Measurements from ENCODE around the gene YTHDF1.

YTHDF1 gene

GRCh38 chr20:63220696-63221399, 4.9 kb upstream of the YTHDF1 start:
- Histone ChIP-seq H3K4me3 (ENCODE audit: low read depth in 1 of 2, low read length in 1 of 2) (no peak overlapping the region), H3K27me3 (peaks cover 51% of the 10 kb centered on the region), H3K36me3 (no peaks in the 10 kb centered on the region), H3K9me3 (no peaks in the 10 kb centered on the region), H3K4me1 (ENCODE audit: control insufficient read depth in 1 of 2, insufficient read depth in 1 of 2, low read depth in 1 of 2, low read length in 1 of 2) (peaks cover 7 to 8% of the 10 kb centered on the region in 2 experiments), H3K27ac (no peak overlapping the region)
- TF ChIP-seq CTCF (IDR thresholded peaks at IDR 0.05), result no peak

DNA sequence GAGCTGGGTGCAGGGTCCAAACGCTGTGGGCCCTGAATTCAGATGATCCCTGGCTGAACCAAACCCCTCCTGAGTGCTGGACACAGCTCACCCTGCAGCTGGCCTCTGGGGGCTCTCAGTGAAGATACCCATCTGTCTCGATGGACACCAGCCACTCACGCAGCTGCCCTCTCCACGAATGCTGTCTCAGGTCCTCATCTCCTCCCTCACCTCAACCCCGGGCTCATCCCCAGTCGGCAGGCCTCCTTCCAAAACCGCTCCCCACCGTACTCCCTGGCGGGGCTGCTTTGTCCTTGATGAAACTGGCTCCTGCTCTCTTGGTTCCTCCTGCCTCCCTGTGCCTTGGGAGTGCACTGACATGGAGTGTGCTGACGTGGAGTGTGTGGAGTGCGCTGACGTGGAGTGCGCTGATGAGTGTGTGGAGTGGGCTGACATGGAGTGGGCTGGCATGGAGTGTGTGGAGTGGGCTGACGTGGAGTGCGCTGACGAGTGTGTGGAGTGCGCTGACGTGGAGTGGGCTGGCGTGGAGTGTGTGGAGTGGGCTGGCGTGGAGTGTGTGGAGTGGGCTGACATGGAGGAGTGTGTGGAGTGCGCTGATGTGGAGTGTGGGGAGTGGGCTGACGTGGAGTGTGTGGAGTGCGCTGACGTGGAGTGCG, 4.1 kb upstream of the YTHDF1 start:
- Histone ChIP-seq H3K9me3 (no peaks in the 10 kb centered on the region), H3K27ac (no peak overlapping the region), H3K4me1 (ENCODE audit: control insufficient read depth in 1 of 2, insufficient read depth in 1 of 2, low read depth in 1 of 2, low read length in 1 of 2) (peaks cover 13 to 14% of the 10 kb centered on the region in 2 experiments), H3K27me3 (peaks cover 42% of the 10 kb centered on the region), H3K4me3 (ENCODE audit: low read depth in 1 of 2, low read length in 1 of 2) (no peak overlapping the region), H3K36me3 (no peaks in the 10 kb centered on the region)
- no peak for TF ChIP-seq CTCF (IDR thresholded peaks at IDR 0.05)

DNA sequence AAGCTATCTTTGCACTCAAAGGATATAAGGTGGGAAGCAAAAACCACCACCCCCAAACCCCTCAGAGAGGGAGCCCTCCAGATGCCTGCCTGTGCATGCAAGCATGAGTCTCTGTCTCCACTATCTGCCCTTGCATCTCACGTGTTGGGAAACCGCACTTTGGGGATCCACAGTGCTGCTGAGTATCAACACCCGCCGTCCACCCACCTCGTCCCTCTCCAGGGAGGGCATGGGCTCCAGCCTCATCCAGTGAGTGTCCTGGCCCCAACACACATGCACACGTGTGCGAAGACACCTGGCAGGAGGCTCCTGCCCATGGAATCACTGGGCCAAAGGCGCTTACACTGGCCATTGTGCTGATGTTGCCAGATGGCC, 3.5 kb upstream of the YTHDF1 start:
- peaks cover 36% of the 10 kb centered on the region for H3K27me3 ChIP-seq
- no peak overlapping the region for H3K27ac ChIP-seq
- H3K9me3 ChIP-seq, result no peaks in the 10 kb centered on the region
- TF ChIP-seq CTCF (IDR thresholded peaks at IDR 0.05), result no peak
- peaks cover 17 to 18% of the 10 kb centered on the region in 2 experiments for H3K4me1 ChIP-seq (ENCODE audit: control insufficient read depth in 1 of 2, insufficient read depth in 1 of 2, low read depth in 1 of 2, low read length in 1 of 2)
- H3K4me3 ChIP-seq (ENCODE audit: low read depth in 1 of 2, low read length in 1 of 2), result no peak overlapping the region
- H3K36me3 ChIP-seq, result peaks cover 2% of the 10 kb centered on the region

GRCh38 chr20:63218701-63219446, 2.9 kb upstream of the YTHDF1 start:
- Histone ChIP-seq H3K27ac (no peak overlapping the region), H3K9me3 (no peaks in the 10 kb centered on the region), H3K4me3 (ENCODE audit: low read depth in 1 of 2, low read length in 1 of 2) (no peak overlapping the region), H3K27me3 (peaks cover 31% of the 10 kb centered on the region), H3K36me3 (peaks cover 7% of the 10 kb centered on the region), H3K4me1 (ENCODE audit: control insufficient read depth in 1 of 2, insufficient read depth in 1 of 2, low read depth in 1 of 2, low read length in 1 of 2) (peaks cover 17 to 18% of the 10 kb centered on the region in 2 experiments)
- TF ChIP-seq CTCF (IDR thresholded peaks at IDR 0.05), result no peak

- Histone ChIP-seq H3K27me3 (peaks cover 29% of the 10 kb centered on the region), H3K36me3 (peaks cover 19% of the 10 kb centered on the region), H3K4me3 (ENCODE audit: low read depth in 1 of 2, low read length in 1 of 2) (no peak overlapping the region), H3K27ac (no peak overlapping the region), H3K4me1 (ENCODE audit: control insufficient read depth in 1 of 2, insufficient read depth in 1 of 2, low read depth in 1 of 2, low read length in 1 of 2) (peaks cover 17 to 18% of the 10 kb centered on the region in 2 experiments), H3K9me3 (no peaks in the 10 kb centered on the region)
- TF ChIP-seq CTCF (IDR thresholded peaks at IDR 0.05), result no peak
Measured at GRCh38 chr20:63217706-63218105, 1.8 kb upstream of the YTHDF1 start.
